Measurements from ENCODE around the gene MAD2L2.

Gene MAD2L2

GRCh38 chr1:11704691-11705475 lies 23.9 kb upstream of the MAD2L2 start:
- DNase-seq (ENCODE audit: low read depth in 2 of 2) = no peak

GRCh38 chr1:11704194-11704529 lies 23.2 kb upstream of the MAD2L2 start:
- DNase-seq (ENCODE audit: low read depth in 2 of 2) = no peak

DNA sequence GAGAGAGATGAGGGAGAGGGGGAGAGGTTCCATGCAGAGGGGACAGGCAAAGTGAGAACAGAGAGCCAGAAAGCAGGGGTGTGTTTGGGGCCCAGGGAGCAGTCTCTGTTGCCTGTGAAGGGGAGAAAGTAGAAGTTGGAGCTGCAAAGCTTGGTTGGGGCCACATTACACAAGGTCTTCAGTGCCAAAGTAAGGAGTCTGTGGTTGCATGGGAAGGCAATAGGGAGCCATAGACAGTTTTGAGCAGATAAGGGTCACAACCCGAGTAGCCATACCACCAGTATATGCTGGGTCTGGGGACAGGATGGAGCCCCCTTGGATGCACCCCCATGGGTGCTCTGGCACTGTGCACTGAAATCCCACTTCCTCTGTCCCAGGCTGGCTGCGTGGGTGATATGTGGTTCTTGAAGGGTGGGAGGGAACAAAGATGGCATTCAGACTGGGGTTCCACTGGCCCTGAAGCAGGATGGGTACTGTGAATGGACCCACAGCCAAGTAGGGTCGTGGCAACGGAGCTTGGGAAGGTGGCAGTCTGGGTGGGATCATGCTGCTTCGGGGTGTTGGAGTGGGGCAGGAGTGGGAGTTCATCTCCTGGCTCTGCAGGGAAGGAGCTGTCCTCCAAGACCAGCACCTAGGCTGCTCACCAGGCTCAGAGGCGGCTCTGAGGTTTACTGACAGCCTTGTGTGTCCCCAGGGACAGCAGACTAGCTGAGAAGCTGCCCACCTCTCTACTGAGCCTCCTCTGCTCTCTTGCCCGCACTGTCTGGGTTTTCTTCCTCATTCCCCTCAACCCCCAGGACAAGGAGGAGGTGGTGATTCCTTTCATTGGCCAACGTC lies 22.6 kb upstream of the MAD2L2 start:
- DNase-seq (ENCODE audit: low read depth in 2 of 2) = no peak

DNA sequence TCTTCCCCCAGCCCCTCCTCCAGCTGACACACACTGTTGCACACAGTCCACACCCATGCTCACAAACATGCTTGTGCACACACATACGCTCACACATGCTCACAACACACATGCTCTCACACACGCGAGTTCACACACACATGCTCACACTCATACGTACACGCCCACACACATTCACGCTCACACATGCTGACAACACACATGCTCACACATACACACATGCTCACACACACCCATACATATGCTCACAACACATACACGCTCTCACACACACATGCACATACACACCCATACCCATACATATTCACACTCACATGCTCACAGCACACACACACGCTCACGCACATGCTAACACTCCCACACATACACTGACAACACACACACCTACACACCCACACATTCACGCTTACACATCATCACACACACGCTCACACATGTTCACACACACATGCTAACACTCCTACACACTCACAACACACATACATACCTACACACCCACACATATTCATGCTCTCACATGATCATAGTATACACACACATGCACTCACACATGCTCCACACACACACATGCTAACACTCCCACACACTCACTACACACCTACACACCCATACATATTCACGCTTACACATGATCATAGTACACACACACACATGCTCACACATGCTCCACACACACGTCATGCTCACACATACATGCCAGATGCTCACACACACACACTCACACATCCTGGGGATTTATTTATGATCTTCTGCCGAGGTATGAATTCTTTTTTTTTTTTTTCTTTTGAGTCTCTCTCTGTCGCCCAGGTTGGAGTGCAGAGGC lies 21.2 kb upstream of the MAD2L2 start:
- DNase-seq (ENCODE audit: low read depth in 2 of 2) = no peak

DNA sequence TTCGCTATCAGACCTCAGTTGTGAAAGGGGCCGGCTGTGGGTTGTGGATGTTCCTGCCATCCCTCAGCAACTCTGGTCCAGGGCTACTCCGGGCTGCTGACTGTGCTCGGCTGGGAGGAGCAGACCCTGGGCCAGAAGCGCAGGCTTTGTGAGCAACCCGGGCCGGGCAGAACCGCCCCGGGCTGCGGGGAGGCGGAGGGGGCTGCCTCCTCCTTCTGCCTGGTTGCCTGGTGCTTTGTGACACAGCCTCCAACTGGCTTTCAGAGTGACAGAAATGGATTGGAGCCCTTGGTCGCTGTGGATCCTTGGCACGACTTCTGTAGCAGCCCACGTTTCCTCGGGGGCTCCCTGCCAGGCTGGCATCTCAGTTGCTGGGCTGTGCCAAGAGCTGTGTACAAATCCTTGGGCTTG lies 20.6 kb upstream of the MAD2L2 start:
- DNase-seq (ENCODE audit: low read depth in 2 of 2) = no peak

DNA sequence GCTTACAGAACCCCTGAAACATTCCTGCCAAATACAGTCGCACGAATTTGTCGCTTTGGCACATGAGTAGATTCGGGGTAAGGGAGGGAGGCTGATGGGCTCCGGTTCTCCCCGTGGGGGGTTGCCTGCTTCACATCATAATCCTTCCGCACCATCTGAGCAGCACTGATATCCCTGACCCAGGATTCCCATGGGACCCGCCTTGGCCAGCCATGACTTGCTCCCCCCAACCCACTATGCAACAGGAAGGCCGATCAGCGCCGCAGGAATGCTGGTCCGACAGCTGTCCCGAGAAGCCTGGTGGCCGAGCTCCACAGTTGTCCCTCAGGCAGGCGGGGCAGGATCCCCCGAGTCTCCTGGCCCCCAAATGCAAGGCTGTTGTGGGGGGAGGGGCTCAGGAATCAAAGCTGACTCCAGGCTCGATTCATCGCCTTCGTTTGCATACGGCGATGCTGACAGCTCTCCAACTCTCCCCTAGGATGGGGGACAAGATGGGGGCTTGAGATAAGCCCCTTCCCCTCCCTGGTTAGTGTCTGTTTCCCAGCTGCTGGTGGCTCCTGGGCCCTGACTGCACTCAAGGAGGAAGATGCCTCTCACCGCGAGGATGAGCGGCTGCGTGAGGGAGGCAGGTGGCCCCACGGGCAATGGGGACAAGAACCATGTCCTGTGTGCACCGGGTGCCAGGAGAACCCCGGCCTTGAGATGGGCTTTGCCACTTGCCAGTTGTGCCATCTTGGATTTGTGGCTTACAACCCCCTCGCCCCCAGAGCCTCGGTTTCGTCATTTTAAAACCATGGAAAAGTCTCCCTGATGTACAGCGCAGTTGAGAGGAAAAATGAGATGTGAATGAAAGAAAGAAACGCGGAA lies 19.9 kb upstream of the MAD2L2 start:
- no peak for DNase-seq (ENCODE audit: low read depth in 2 of 2)

DNA sequence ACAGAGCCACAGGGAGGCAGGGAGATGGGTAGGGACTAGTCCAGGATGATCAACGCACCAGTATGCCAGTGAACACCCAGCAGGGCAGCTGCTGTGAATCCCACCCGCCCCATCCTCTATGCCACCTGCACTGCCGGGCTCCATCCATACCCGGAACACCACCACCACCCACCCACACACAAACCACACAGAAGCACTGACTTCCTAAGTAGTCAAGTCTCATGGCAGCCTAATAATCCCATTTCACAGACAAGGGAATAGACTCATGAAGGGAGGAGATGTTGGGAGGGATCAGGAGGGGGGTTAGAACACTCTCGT lies 16.9 kb upstream of the MAD2L2 start:
- DNase-seq (ENCODE audit: low read depth in 2 of 2) = no peak

- DNase-seq (ENCODE audit: low read depth in 2 of 2) = no peak
These were observed 16.4 kb upstream of the MAD2L2 start for GRCh38 chr1:11697188-11697892.

- no peak for DNase-seq (ENCODE audit: low read depth in 2 of 2)
These were observed 14.9 kb upstream of the MAD2L2 start for GRCh38 chr1:11695861-11696260.

DNA sequence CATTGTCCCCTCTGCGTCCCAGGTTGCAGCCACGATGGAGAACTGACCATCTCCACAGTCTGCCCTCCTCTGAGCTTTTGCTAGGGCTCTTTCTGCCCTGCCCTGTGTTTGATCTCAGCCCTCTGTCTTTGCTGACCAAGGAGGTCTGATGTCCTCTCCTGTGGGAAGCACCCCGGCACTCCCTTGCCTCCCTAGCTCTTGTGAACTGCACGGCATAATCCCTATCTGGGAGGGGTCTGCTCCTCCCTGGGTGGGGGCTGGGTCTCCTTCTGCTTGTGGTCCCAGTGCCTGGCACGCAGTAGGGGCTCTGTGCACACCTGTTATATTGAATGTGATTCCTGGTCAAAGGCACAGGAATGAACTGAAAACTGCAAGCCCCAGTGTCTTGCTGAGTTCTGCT lies 13.0 kb upstream of the MAD2L2 start:
- no peak for DNase-seq (ENCODE audit: low read depth in 2 of 2)

DNA sequence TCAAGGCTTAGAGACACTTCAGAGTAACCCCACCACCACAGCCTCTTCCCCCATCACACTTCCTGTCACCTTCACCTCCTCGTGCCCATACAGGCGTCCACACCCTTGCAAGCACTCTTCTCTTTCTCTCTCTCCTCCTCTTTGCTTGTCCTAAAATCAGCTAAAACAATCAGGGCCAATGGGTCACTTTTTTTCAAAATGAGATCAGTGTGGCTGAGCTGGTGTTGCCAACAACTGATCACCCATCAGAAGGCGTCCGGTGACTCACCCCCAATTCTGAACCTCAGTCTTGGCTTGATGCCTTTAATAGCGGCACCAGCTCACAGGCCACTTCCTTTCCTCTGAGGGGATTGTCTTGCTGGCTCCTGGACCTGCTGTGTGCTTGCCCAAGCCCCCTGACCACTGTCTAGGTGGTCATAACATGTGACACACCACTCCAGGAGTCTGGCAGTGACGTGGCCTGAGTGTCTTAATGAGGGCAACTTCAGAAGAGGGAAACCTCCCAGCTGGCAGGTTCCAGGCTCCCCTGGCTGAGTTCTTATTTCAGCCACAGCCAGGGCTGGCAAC lies 12.2 kb upstream of the MAD2L2 start:
- DNase-seq (ENCODE audit: low read depth in 2 of 2) = peak; percentile 13 to 24

- no peak for DNase-seq (ENCODE audit: low read depth in 2 of 2)
These were observed 11.2 kb upstream of the MAD2L2 start for GRCh38 chr1:11691928-11692711.

DNA sequence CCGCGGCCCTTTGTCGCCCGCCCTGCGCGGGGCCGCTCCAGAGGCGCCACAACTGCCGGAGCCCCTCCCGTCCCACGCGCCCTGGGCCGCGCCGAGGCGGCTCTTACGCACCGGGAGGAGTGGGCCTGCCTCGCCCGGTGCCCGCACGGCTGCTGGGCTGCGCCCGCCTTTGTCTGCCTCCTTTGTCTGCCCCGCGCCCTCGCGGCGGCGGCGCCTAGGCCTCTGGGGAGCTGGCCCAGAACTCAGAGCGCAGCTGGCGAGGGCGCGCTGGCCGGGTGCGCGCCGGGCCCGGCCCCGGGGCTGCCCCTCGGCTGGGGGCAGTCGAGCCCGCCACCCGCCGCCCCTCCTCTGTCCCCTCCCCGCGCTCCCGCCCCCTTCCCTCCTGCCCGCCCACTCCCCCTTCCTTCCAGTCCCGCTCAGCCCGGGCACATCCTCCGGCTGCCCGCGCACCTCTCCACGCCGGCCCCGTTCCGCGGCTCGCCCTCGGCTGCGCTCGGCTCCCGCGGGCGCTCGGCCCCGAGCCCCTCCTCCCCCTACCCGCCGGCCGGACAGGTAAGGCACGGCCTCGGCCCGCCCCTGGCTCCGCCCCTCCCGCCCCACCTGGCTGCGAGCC lies 10.5 kb upstream of the MAD2L2 start, which contains the start of gene DRAXIN:
DRAXIN (plus strand) TSS at position 409 of the 613 bp plus-strand sequence. CDS start 14,549 bp downstream, outside the sequence.
- no peak for DNase-seq (ENCODE audit: low read depth in 2 of 2)

GRCh38 chr1:11690397-11691301 lies 9.7 kb upstream of the MAD2L2 start:
- DNase-seq (ENCODE audit: low read depth in 2 of 2) = no peak

DNA sequence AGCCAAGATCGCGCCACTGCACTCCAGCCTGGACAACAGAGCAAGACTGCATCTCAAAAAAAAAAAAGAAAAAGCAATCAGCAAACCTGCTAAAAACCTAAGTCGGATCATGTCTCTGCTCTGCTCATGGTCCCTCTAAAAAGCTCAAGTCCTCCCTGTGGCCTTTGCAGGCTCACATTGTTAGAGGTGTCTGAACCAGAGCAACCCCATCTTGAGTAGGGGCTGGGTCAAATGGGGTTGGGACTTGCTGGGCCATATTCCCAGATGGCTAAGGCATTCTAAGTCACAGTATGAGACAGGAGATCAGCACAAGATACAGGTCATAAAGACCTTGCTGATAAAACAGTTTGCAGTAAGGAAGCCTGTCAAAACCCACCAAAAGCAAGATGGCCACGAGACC lies 7.6 kb upstream of the MAD2L2 start:
- DNase-seq (ENCODE audit: low read depth in 2 of 2) = no peak

- DNase-seq (ENCODE audit: low read depth in 2 of 2) = no peak
These were observed 4.3 kb upstream of the MAD2L2 start for GRCh38 chr1:11685210-11685752.

GRCh38 chr1:11684070-11684469 lies 3.1 kb upstream of the MAD2L2 start:
- no peak for DNase-seq (ENCODE audit: low read depth in 2 of 2)

- no peak for DNase-seq (ENCODE audit: low read depth in 2 of 2)
These were observed 1.9 kb upstream of the MAD2L2 start for GRCh38 chr1:11682799-11683198.
